ENCODE data around the gene CYB5RL. TPM values are rescaled to one million over a fixed set of nuclear protein-coding genes. Genes with fewer than 3 reads are reported as not detected.

The CYB5RL gene
- total RNA-seq, 1 donor from 2014 or later, result 3.7 TPM

- H3K36me3 ChIP-seq, result peaks cover 0 to 7% of the 10 kb centered on the region in 2 donors
- intact Hi-C loops (cut with DNase I), result no loop called here
Observed at GRCh38 chr1:54190526-54190925, 9.3 kb downstream of the CYB5RL start.

DNA sequence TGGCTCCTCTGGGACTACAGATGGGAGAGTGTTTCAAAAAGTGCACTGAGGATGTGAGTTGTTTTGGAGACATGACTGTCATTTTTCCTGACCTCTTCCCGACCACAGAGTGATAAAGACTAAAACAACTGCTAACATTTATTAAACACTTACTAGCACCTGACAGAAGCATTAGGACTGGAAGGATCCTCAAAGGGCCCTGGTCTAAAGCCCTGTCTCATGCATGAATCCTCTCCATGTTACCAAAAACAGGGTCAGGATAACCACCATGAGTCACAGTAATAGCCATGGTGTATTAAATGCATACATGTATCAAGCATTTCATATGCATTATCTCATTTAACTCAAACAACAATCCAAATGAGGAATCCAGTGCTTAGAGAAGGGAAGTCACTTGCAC lies 11.5 kb downstream of the CYB5RL start:
- Histone ChIP-seq H3K27me3 (no peaks in the 10 kb centered on the region), H3K36me3 (no peaks in the 10 kb centered on the region), H3K4me3 (no peak overlapping the region), H3K27ac (no peak overlapping the region), H3K4me1 (no peaks in the 10 kb centered on the region), H3K9me3 (no peaks in the 10 kb centered on the region)
- no peak for TF ChIP-seq POLR2A (IDR thresholded peaks at IDR 0.05)
- TF ChIP-seq, protein P1, sequence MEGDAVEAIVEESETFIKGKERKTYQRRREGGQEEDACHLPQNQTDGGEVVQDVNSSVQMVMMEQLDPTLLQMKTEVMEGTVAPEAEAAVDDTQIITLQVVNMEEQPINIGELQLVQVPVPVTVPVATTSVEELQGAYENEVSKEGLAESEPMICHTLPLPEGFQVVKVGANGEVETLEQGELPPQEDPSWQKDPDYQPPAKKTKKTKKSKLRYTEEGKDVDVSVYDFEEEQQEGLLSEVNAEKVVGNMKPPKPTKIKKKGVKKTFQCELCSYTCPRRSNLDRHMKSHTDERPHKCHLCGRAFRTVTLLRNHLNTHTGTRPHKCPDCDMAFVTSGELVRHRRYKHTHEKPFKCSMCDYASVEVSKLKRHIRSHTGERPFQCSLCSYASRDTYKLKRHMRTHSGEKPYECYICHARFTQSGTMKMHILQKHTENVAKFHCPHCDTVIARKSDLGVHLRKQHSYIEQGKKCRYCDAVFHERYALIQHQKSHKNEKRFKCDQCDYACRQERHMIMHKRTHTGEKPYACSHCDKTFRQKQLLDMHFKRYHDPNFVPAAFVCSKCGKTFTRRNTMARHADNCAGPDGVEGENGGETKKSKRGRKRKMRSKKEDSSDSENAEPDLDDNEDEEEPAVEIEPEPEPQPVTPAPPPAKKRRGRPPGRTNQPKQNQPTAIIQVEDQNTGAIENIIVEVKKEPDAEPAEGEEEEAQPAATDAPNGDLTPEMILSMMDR (IDR thresholded peaks at IDR 0.05), result no peak
- no peak for TF ChIP-seq POLR2AphosphoS5 (IDR thresholded peaks at IDR 0.05; ENCODE audit: insufficient read depth in 1 of 2, low read depth in 1 of 2)
- intact Hi-C loops (cut with DNase I), result no loop called here
- DNase-seq (ENCODE audit: extremely low spot score in 2 of 2), result no peak

More at GRCh38 chr1:54190526-54190925, 9.3 kb downstream of the CYB5RL start:
- TF ChIP-seq POLR2AphosphoS5 (IDR thresholded peaks at IDR 0.05; ENCODE audit: insufficient read depth in 1 of 2, low read depth in 1 of 2) (no peak), POLR2A (IDR thresholded peaks at IDR 0.05) (no peak)
- TF ChIP-seq, protein P1 (IDR thresholded peaks at IDR 0.05), result no peak
- no peaks in the 10 kb centered on the region for H3K4me1 ChIP-seq
- no peak for DNase-seq (ENCODE audit: extremely low spot score in 2 of 2)
- no peak overlapping the region for H3K27ac ChIP-seq
- H3K9me3 ChIP-seq, result no peaks in the 10 kb centered on the region
- no peak overlapping the region for H3K4me3 ChIP-seq
- H3K27me3 ChIP-seq, result no peaks in the 10 kb centered on the region

DNA sequence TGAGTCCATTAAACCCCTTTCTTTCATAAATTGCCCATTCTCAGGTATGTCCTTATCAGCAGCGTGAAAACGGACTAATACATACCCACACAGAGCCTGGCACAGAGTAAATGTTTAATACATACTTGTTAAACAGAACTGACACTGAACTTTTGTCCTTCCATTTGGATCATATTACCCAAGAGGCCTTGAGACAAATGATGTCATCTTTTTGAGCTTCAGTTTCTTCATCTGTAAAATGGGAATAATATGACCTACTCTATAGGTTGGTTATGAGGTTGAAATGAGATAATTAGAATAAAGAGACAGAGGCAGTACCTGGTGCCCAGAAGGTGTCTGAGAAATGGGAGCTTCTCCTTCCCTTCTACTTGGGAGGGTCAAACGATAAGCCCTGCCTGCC lies 13.8 kb downstream of the CYB5RL start:
- Histone ChIP-seq H3K9me3 (no peaks in the 10 kb centered on the region), H3K4me3 (no peak overlapping the region), H3K27me3 (no peaks in the 10 kb centered on the region), H3K36me3 (no peaks in the 10 kb centered on the region), H3K4me1 (no peaks in the 10 kb centered on the region), H3K27ac (no peak overlapping the region)
- intact Hi-C loops (cut with DNase I), result no loop called here
- no peak for DNase-seq (ENCODE audit: extremely low spot score in 2 of 2)
- TF ChIP-seq, protein P1 (IDR thresholded peaks at IDR 0.05), result no peak

DNA sequence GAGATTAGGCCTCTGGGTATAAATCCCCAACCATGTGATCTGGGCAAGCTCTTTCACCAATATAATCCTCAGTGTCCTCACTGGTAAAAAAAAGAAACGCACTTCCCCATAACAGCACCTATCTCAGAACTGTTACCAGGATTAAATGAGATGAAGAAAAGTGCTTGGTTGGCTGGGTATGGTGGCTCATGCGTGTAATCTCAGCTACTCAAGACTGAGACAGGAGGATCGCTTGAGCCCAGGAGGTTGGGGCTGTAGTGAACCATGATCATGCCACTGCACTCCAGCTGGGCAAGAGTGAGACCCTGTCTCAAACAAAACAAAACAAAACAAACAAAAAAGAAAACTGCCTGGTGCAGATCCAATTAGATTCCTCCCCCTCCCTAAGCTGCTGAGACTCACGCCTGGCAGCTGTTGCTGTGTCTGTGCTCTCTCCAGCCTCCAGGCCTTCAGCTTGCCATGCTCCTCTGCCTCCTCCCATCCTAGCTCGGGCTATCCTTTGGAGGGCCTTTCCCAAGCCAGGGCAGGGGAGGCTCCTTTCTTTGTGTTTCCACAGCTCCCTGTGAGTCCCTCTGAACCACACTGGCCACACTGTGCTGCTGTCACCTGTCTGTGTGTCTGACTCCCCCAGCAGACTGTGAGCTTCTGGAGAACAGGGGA lies 19.0 kb downstream of the CYB5RL start:
- TF ChIP-seq, protein P1 (IDR thresholded peaks at IDR 0.05), result no peak
- TF ChIP-seq POLR2A (IDR thresholded peaks at IDR 0.05), result no peak
- no peak for TF ChIP-seq POLR2AphosphoS5 (IDR thresholded peaks at IDR 0.05; ENCODE audit: insufficient read depth in 1 of 2, low read depth in 1 of 2)
- DNase-seq (ENCODE audit: extremely low spot score in 2 of 2), result no peak

GRCh38 chr1:54178296-54179070 lies 21.3 kb downstream of the CYB5RL start:
- H3K27me3 ChIP-seq, result no peaks in the 10 kb centered on the region
- no peak overlapping the region for H3K27ac ChIP-seq
- no peak for DNase-seq (ENCODE audit: extremely low spot score in 2 of 2)
- TF ChIP-seq POLR2A (IDR thresholded peaks at IDR 0.05) (no peak), POLR2AphosphoS5 (IDR thresholded peaks at IDR 0.05; ENCODE audit: insufficient read depth in 1 of 2, low read depth in 1 of 2) (no peak)
- TF ChIP-seq, protein P1 (IDR thresholded peaks at IDR 0.05), result no peak
- intact Hi-C loops (cut with DNase I), result no loop called here
- H3K36me3 ChIP-seq, result peaks cover 0 to 9% of the 10 kb centered on the region in 2 donors
- H3K9me3 ChIP-seq, result no peaks in the 10 kb centered on the region
- H3K4me1 ChIP-seq, result no peaks in the 10 kb centered on the region
- no peak overlapping the region for H3K4me3 ChIP-seq

More for the DNA sequence above, 19.0 kb downstream of the CYB5RL start:
- no peaks in the 10 kb centered on the region for H3K4me1 ChIP-seq
- H3K36me3 ChIP-seq, result peaks cover 0 to 9% of the 10 kb centered on the region in 2 donors
- H3K27ac ChIP-seq, result no peak overlapping the region
- intact Hi-C loops (cut with DNase I), result no loop called here
- no peaks in the 10 kb centered on the region for H3K9me3 ChIP-seq
- no peak overlapping the region for H3K4me3 ChIP-seq
- H3K27me3 ChIP-seq, result no peaks in the 10 kb centered on the region
